Panc1 (cell line): Measurements from ENCODE around the gene IRF2. TPM values are rescaled to one million over a fixed set of nuclear protein-coding genes. Genes with fewer than 3 reads are reported as not detected.

Source experiments
- ATAC-seq: fragments of 200-7000 bp; cut with Tn5 transposase; 2 replicates; pipeline ENCODE4 v1.9.1; 2020; ENCODE audit warnings: mild to moderate bottlenecking, moderate library complexity
- BruUV-seq: library from RNA; stranded (reverse); fragments of 400-500 nt; replicated peaks from 2 replicates; lab custom pipeline; 2021; lab: Mats Ljungman, UMichigan
- CTCF ChIA-PET: fragments of 300-600 bp; sonication (Branson Sonifier 250); formaldehyde crosslinking; loops from one replicate; lab custom pipeline; 2022; ENCODE audit warnings: antibody characterized with exemption; lab: Charles Lee
- POLR2A ChIA-PET: fragments of 300-600 bp; sonication (Branson Sonifier 250); formaldehyde crosslinking; loops from one replicate; lab custom pipeline; 2022; ENCODE audit warnings: antibody characterized with exemption; lab: Charles Lee
- DNase-seq: peaks from one replicate; pipeline ENCODE4 v3.0.0-alpha.2; 2010; ENCODE audit warnings: low read depth, low spot score
- H3K27ac ChIP-seq: 2 replicates; pipeline ENCODE4 v1.5.1; 2011; ENCODE audit warnings: mild to moderate bottlenecking, low read length, inconsistent platforms
- H3K27me3 ChIP-seq: fragments of 200-500 bp; sonication (Bioruptor generic); 2 replicates; pipeline ENCODE4 v1.6.0; 2014; ENCODE audit warnings: low read length, inconsistent platforms; ENCODE audit not compliant: control insufficient read depth, insufficient read depth
- H3K36me3 ChIP-seq: fragments of 200-500 bp; sonication (Bioruptor generic); 2 replicates; pipeline ENCODE4 v1.5.1; 2014; ENCODE audit warnings: inconsistent platforms, mild to moderate bottlenecking, low read length, moderate library complexity; ENCODE audit not compliant: control insufficient read depth, insufficient read depth
- H3K4me1 ChIP-seq: 2 replicates; pipeline ENCODE4 v1.5.1; 2011; ENCODE audit warnings: inconsistent platforms, mild to moderate bottlenecking, low read length, moderate library complexity; ENCODE audit not compliant: control insufficient read depth, insufficient read depth
- H3K4me3 ChIP-seq, 2 experiments: 2 replicates each; pipeline ENCODE4 v1.5.1; 2011 to 2012; ENCODE audit warnings: low read depth in 2 of 2, low read length in 2 of 2, mild to moderate bottlenecking in 2 of 2, inconsistent platforms in 1 of 2, moderate library complexity in 1 of 2
- H3K9me3 ChIP-seq: fragments of 200-500 bp; sonication (Bioruptor generic); 2 replicates; pipeline ENCODE4 v1.5.1; 2014; ENCODE audit warnings: low read depth, mild to moderate bottlenecking, inconsistent platforms, low read length, moderate library complexity; ENCODE audit not compliant: control insufficient read depth, insufficient read depth
- POLR2AphosphoS5 ChIP-seq: IDR thresholded peaks from 2 replicates; pipeline ENCODE4 v1.6.1; 2012; ENCODE audit warnings: mild to moderate bottlenecking, low read depth, low read length, moderate library complexity
- SIN3A ChIP-seq: IDR thresholded peaks from 2 replicates; pipeline ENCODE4 v1.6.1; 2012; ENCODE audit warnings: low read depth, mild to moderate bottlenecking, low read length, moderate library complexity, borderline replicate concordance; ENCODE audit not compliant: insufficient read depth
- TCF7L2 ChIP-seq: IDR thresholded peaks from 2 replicates; pipeline ENCODE4 v1.6.1; 2011; ENCODE audit warnings: mild to moderate bottlenecking, low read depth, low read length, inconsistent platforms
- in situ Hi-C: cut with HindIII; loops from 2 replicates; pipeline ENCODE4 v1.10.0; 2016; ENCODE audit warnings: low sequenced_read_pairs, low pct_unique_long_range_greater_than_20kb
- intact Hi-C: fragments of 100-400 bp; cut with micrococcal nuclease; formaldehyde crosslinking; loops from one replicate; pipeline ENCODE4 v1.10.0; 2022; ENCODE audit not compliant: unreplicated experiment
- total RNA-seq: library from RNA; stranded (reverse); gene quantifications from one replicate; pipeline ENCODE4 v1.2.1, GENCODE V29; 2021; ENCODE audit not compliant: unreplicated experiment
- TF ChIP-seq, protein P1 (sequence below), 2 experiments: IDR thresholded peaks; 2 replicates each; pipeline ENCODE4 v1.6.1; 2011 to 2012; ENCODE audit warnings: low read depth in 2 of 2, control low read depth in 1 of 2, low read length in 1 of 2, mild to moderate bottlenecking in 1 of 2, moderate library complexity in 1 of 2; ENCODE audit not compliant: insufficient read depth in 1 of 2
- TF ChIP-seq, protein P2 (sequence below): fragments of 450-650 bp; IDR thresholded peaks from 2 replicates; pipeline ENCODE4 v1.5.1; 2017; ENCODE audit warnings: mild to moderate bottlenecking

The IRF2 gene
- total RNA-seq, 1 experiment from 2014 or later, result 16.2 TPM

DNA sequence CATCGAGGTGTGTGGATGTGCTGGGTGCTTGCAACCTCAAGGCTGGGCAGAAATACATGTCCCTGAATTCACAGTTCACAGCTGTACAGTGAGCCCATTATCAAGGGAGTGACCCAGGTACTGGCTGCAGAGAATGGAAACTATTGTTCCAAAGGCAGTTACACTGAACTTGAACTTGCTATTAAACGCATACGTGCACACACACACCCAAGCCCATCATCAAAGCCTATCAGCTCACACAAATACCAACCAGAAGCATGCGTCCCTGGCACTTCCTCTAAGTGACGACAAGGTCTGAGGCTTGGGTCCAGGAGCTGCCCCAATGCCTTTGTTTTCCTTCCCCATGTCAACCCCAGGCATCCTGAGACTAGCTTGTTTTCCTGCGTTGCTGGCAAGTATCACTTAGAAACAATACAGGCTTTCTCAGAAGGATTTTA is 88.6 kb downstream of the IRF2 start:
- H3K4me1 ChIP-seq, result peaks cover 39% of the 10 kb centered on the region
- no peaks in the 10 kb centered on the region for H3K27me3 ChIP-seq
- ChIA-PET CTCF (no interaction called here), POLR2A (no interaction called here)
- ATAC-seq, result 0 out of 2 replicates have a peak, but pooled peaks have one; percentile 15
- BruUV-seq, result no TSS peak
- H3K9me3 ChIP-seq, result no peaks in the 10 kb centered on the region
- H3K36me3 ChIP-seq, result no peaks in the 10 kb centered on the region
- TF ChIP-seq, protein P1, sequence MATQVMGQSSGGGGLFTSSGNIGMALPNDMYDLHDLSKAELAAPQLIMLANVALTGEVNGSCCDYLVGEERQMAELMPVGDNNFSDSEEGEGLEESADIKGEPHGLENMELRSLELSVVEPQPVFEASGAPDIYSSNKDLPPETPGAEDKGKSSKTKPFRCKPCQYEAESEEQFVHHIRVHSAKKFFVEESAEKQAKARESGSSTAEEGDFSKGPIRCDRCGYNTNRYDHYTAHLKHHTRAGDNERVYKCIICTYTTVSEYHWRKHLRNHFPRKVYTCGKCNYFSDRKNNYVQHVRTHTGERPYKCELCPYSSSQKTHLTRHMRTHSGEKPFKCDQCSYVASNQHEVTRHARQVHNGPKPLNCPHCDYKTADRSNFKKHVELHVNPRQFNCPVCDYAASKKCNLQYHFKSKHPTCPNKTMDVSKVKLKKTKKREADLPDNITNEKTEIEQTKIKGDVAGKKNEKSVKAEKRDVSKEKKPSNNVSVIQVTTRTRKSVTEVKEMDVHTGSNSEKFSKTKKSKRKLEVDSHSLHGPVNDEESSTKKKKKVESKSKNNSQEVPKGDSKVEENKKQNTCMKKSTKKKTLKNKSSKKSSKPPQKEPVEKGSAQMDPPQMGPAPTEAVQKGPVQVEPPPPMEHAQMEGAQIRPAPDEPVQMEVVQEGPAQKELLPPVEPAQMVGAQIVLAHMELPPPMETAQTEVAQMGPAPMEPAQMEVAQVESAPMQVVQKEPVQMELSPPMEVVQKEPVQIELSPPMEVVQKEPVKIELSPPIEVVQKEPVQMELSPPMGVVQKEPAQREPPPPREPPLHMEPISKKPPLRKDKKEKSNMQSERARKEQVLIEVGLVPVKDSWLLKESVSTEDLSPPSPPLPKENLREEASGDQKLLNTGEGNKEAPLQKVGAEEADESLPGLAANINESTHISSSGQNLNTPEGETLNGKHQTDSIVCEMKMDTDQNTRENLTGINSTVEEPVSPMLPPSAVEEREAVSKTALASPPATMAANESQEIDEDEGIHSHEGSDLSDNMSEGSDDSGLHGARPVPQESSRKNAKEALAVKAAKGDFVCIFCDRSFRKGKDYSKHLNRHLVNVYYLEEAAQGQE (IDR thresholded peaks at IDR 0.05; ENCODE audit: insufficient read depth in 1 of 2, low read depth in 2 of 2, low read length in 1 of 2), result no peak
- TF ChIP-seq POLR2AphosphoS5 (no peak), TCF7L2 (peak; percentile 70; the same call in 1 of the 2 replicates), SIN3A (no peak)
- TF ChIP-seq, protein P2, sequence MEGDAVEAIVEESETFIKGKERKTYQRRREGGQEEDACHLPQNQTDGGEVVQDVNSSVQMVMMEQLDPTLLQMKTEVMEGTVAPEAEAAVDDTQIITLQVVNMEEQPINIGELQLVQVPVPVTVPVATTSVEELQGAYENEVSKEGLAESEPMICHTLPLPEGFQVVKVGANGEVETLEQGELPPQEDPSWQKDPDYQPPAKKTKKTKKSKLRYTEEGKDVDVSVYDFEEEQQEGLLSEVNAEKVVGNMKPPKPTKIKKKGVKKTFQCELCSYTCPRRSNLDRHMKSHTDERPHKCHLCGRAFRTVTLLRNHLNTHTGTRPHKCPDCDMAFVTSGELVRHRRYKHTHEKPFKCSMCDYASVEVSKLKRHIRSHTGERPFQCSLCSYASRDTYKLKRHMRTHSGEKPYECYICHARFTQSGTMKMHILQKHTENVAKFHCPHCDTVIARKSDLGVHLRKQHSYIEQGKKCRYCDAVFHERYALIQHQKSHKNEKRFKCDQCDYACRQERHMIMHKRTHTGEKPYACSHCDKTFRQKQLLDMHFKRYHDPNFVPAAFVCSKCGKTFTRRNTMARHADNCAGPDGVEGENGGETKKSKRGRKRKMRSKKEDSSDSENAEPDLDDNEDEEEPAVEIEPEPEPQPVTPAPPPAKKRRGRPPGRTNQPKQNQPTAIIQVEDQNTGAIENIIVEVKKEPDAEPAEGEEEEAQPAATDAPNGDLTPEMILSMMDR, result no peak
- H3K27ac ChIP-seq, result peak overlapping the region; percentile 79
- intact Hi-C loops (loop anchor here (10.0 kb wide), 1 partner anchor 121 kb away; no protein-coding TSS in a partner anchor), in situ Hi-C loops (no loop called here)
- no peak overlapping the region for H3K4me3 ChIP-seq
- no peak for DNase-seq

DNA sequence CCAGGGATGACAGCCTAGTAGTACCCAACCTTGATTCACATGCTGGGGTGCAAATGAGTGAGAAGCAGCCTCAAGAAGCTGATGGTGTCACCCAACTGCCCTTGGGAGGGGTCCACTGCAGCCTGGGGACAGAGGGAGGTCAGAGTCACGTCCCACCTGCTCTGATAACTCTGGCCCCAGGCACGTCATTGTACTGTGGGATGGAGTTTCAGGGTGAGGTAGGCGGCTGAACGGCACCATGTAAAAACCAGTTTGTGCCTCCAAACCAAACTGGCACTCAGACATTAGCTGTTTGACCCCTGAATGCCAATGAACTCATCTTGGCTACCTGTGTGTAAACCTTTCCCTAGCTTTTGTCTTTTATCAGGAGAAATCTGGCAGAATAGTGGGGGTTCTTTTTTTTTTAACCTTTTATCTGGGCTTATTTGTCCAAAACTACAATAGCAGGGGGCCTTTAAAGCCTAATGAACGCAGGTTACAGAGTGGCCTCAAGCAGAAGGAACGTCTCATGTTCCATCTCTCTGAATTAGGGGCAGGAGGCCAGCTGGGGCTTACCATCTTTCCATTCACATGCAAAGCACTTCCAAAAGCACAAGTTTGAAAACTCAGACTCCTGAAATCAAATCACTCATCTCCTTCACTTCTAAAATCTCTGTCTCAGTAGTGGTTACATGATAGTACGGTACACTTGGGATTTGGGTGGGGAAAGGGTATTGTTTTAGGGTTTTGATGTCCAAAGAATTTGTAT is 89.4 kb downstream of the IRF2 start:
- in situ Hi-C loops (no loop called here), intact Hi-C loops (loop anchor here (10.0 kb wide), 1 partner anchor 120 kb away; no protein-coding TSS in a partner anchor)
- no peak for TF ChIP-seq TCF7L2
- TF ChIP-seq SIN3A, result no peak
- TF ChIP-seq POLR2AphosphoS5, result no peak
- TF ChIP-seq, protein P1 (IDR thresholded peaks at IDR 0.05; ENCODE audit: insufficient read depth in 1 of 2, low read depth in 2 of 2, low read length in 1 of 2), result no peak
- TF ChIP-seq, protein P2, result no peak
- BruUV-seq, result no TSS peak
- CTCF ChIA-PET, result no interaction called here
- H3K4me3 ChIP-seq, result no peak overlapping the region
- peaks cover 39% of the 10 kb centered on the region for H3K4me1 ChIP-seq
- ATAC-seq (no peak), DNase-seq (no peak)
- H3K27ac ChIP-seq, result peak overlapping the region; percentile 79
- no peaks in the 10 kb centered on the region for H3K27me3 ChIP-seq
- no peaks in the 10 kb centered on the region for H3K36me3 ChIP-seq
- H3K9me3 ChIP-seq, result no peaks in the 10 kb centered on the region
- POLR2A ChIA-PET, result no interaction called here
